Left cardiac atrium (tissue), 4 donors: ENCODE measurements around the gene KCTD21. TPM values are rescaled to one million over a fixed set of nuclear protein-coding genes. Genes with fewer than 3 reads are reported as not detected.

ENCODE experiments used
- ATAC-seq, 2 donors: fragments of 200-7000 bp; cut with Tn5 transposase; one replicate each; pipeline ENCODE4 v1.9.1; 2020; ENCODE audit warnings: mild to moderate bottlenecking in 2 of 2, moderate library complexity in 2 of 2
- DNase-seq: peaks from one replicate; pipeline ENCODE4 v3.0.0-alpha.2; 2020
- intact Hi-C, 2 donors: fragments of 100-400 bp; cut with DNase I; formaldehyde crosslinking; loops; one replicate each; pipeline versions ENCODE4 v1.14.1 to v1.15.1; 2022 to 2023
- total RNA-seq, 2 donors: library from RNA; stranded (reverse); fragmentation: NEBNext Ultra II Directional; extraction: Animal tissue kit (Norgen Biotek cat#: 25700); gene quantifications; one replicate each; pipeline ENCODE4 v1.2.1, GENCODE V29; 2021
- donor health status: DM: no; HTN: yes; CAD: no.
- donor health status: DM: no; HTN: yes; CAD: no; lungs with severe emphysema.
- donor health status: DM: yes; HTN: yes; CAD: no.
- donor health status: Dilated cardiomyopathy.

The KCTD21 gene
- total RNA-seq, 2 donors from 2014 or later: 6.4 to 6.8 TPM

DNA sequence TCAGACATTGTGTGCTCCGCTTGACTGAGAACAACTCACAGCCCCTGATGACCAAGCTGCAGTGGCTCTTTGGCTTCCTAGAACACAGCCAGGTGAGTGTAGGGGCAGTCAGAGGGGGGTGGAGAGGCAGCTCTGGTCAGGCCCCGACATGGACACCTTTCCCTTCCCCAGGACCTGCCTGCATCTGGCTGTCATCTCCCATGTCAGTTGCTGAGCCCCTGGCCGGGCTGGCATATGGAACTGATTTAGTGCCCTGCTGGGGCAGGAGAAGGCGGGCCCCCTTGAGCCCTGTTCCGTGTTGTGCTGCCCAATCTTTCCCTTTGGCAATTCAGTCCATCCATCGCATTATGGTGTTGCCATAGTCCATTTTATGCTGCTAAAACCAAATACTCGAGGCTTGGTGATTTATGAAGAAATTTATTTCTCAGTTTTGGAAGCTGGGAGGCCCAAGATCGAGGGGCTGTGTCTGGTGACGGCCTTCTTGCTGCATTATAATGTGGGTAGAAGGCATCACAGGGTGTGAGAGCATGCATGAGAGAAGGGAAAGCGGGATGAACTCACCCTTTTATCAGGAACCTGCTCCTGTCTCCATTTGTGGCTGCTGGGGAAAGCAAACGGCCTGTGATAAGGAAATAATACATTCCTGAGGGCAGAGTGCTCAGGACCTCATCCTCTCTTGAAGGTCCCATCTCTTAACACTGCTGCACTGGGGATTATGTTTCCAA, 19.3 kb upstream of the KCTD21 start:
- DNase-seq: no peak
- no peak for ATAC-seq
- intact Hi-C loops: no loop called here

DNA sequence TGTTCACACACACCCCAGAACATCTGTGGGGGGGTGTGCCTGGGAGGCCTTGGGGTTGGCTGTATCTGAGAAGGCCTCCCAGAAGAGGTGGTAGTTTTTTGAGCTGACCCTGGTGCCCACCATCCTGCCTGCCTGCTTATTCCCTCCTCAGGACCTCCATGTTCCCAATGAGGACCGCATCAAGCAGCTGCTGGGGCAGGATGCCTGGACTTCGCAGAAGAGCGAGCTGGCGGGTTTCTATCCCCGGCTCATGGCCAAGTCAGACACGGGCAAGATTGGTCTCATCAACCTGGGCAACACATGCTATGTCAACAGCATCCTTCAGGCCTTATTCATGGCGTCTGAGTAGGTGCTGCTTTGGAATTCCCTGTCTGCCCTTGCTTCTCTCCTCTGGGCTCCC, 17.3 kb upstream of the KCTD21 start:
- DNase-seq: no peak
- intact Hi-C loops: no loop called here
- ATAC-seq: no peak

DNA sequence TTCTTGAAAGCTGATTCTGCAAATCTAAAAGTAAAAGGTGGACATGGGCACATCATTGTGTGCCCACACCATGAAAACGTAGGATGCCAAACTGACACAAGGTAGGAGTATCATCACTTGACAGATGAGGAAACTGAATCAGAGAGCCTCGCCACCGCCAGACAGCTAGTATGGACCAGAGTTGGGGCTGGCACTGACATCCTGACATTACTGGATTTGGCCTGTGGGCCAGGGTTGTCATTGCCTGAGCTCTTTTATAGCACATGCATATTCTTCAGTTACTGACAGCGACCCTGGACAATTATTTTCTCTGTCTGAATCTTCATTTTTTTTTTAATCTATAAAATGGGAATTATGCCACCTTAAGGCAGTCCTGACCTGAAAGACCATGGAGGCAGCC, 16.8 kb upstream of the KCTD21 start:
- intact Hi-C loops: no loop called here
- ATAC-seq (no peak), DNase-seq (no peak)

DNA sequence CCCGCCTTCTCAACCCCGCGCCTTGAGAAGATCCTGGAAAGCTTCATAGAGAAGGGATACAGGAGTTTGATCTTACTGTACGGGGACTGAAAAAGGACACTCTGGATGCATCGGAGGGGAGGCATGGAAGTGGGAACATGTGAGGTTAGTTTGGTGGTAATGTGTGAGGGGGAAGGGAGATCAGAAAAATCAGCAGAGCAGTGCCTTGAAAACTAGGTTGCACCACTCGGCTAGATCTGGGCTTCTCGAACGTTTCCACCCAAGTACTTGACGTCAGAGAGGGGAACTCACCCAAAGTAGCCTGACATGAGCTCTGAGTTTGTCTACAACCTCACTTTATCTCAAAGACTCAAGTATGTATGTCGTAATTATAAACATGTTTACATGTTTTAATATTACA, 14.8 kb upstream of the KCTD21 start:
- DNase-seq: no peak
- intact Hi-C loops: no loop called here

DNA sequence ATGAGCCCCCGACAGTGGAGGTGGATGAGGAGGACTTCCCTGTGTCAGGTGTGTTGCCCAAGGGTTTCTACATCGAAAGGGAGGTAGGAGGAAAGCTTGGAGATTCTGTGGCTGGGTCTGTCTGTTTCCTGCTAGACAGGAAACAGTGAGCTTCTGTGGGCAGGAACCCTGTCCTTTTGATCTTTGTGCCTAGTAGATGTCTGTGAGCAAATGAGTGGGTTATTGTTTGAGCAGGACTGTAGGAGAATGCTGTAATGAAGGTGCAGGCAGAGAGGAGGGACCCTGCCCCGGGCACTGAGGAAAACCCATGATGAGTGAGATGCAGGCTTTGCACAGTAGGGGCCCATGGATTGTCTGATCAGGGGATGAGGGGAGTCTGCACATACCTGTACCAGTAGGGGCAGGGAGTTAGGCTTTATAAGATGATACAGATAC, 14.3 kb upstream of the KCTD21 start:
- intact Hi-C loops: no loop called here
- DNase-seq (no peak), ATAC-seq (no peak)

More for the DNA sequence above, 14.8 kb upstream of the KCTD21 start:
- ATAC-seq: no peak

DNA sequence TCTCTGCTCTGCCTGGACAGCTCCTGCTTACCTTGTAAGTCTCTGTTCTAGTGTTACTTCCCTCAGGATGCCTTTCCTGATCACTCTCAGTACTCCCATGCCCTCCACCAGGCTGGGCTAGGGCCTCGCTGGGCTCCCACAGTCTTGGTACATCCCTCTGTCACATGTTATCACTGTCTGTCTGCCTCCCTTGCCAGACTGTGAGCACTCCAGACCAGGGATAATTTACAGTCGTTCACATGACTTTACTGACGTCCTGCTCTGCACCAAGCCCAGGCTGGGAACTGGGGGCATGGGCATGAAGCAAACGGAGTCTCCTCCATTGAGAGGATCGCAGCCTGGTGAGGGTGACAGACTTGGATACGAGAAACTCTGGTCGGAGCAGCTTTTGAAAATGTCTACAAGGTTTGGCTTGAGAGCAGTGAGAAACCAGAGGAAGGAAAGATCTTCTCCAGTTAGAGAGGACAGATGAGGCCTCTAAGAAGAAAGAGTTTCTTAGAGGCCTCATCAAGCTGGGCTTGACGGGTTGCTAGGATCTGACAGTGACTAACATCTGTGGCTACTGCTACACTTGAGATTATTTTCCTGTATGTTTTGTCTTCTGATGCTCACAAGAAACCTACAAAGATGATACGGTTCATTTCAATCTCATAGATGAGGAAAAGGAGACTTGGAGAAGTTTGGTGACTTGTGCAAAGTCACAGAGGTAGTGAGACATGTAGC, 12.8 kb upstream of the KCTD21 start:
- DNase-seq (no peak), ATAC-seq (peak in 1 of 2 donors; percentile 30)
- intact Hi-C loops: no loop called here

DNA sequence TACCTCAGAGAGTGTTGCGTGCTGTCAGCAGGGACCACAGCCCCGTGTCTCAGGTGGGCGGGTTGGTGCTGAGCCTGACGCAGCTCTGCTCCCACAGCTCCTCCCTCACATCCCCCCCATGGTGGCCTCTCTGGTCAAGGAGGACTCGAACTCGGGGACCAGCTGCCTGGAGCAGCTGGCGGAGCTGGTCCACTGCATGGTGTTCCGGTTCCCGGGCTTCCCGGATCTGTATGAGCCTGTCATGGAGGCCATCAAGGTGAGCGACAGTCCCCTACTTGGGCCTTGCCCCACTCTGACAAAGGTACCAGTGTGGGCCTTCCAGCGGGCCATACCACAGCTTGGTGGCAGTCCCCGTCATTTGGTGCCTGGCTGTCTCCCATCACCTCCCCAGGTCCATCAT, 12.1 kb upstream of the KCTD21 start:
- ATAC-seq: no peak
- intact Hi-C loops: no loop called here
- no peak for DNase-seq

DNA sequence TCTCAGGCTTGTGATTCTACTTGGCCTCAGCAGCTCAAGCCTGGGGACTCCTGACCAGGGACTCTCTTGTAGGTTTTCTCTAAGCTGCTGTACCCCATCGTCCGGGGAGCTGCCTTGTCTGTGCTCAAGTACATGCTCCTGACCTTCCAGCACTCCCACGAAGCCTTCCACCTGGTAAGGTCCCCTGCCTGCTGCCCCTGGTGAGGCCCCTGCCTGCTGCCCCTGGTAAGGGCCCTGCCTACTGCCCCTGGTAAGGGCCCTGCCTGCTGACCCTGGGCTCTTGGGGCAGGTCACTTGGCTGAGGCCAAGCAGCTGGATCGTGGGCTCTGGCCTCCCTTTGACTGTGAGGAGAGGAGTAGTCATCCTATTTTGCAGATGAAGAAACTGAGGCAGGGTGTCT, 11.6 kb upstream of the KCTD21 start:
- DNase-seq (no peak), ATAC-seq (no peak)
- intact Hi-C loops: no loop called here

DNA sequence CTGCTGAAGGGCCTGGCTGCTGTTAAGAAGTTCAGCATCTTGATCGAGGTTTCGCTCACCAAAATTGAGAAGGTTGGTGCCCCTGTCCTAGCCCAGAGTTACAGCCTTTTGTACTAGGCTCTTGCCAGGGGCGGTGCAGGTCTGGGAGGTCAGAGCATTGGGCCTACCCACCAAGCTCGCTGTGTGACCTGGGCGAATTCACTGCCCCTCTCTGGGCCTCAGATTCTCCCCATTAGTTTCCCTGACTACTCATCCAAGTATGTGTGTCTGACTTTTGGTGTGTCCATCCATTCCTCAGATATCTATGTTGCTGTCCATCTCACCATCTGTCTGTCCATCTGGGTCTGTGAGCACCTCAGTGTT, 11.2 kb upstream of the KCTD21 start:
- DNase-seq: no peak
- no peak for ATAC-seq
- intact Hi-C loops: no loop called here

DNA sequence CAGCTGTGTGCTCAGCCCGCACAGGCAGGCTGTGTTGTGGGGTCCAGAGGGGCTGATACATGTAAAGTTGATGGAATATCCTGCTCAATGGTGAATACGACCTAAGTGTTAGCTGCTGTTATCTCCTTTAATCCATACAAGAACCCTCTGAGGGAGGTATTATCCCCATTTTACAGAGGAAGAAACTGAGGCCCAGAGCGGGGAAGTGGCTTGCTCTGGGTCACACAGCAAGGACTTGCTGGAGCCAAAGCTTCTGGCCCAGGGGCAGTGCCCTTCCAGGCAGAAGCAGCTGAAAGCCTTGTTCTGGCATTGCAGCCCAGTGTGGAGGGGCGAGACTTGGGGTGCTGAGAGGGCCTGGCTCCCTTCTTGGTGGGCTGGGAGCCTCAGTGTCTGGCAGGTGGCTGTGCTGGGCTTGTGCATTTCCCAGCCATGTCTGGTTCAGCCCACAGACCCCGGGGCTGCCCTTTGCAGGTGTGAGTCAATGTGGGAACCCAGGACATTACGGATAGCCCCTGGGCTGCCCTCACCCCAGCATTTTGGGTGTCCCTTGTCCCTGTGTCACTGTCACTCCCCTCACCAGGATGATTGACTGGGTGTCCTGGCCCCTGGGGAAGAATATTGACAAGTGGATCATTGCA, 10.7 kb upstream of the KCTD21 start:
- DNase-seq (no peak), ATAC-seq (no peak)
- intact Hi-C loops: no loop called here

DNA sequence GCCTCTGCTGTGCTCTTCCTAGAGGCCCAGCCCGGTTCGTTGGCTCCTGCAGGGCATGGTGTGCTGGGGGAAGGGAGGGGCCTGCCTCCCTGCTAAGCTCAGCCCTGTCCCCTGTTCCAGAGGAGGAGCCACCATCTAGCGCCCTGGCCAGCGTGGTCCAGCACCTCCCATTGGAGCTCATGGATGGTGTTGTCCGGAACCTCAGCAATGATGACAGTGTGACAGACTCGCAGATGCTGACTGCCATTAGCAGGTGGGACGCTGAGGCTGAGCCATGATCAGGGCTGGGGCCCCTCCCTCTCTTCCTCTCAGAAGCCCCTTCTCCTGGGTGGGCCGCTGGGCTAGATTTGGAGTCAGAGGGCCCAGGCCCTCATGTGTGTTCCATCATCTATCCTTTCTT, 9.4 kb upstream of the KCTD21 start:
- intact Hi-C loops: no loop called here
- no peak for DNase-seq
- no peak for ATAC-seq

DNA sequence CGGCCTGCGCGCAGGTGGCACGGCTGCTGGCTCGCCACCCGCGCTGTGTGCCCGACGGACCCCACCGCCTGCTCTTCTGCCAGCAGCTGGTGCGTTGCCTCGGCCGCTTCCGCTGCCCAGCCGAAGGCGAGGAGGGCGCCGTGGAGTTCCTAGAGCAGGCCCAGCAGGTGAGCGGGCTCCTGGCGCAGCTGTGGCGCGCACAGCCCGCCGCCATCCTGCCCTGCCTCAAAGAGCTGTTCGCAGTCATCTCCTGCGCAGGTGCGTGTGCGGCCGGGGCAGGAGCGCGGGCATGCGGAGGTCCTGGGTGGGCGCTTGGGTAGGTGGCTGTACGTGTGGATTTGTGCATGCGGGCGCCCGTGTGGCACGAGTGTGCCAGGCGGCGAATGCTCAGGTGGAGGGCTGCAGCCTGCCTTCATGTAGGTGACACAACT, 8.2 kb upstream of the KCTD21 start:
- intact Hi-C loops: no loop called here
- no peak for DNase-seq

DNA sequence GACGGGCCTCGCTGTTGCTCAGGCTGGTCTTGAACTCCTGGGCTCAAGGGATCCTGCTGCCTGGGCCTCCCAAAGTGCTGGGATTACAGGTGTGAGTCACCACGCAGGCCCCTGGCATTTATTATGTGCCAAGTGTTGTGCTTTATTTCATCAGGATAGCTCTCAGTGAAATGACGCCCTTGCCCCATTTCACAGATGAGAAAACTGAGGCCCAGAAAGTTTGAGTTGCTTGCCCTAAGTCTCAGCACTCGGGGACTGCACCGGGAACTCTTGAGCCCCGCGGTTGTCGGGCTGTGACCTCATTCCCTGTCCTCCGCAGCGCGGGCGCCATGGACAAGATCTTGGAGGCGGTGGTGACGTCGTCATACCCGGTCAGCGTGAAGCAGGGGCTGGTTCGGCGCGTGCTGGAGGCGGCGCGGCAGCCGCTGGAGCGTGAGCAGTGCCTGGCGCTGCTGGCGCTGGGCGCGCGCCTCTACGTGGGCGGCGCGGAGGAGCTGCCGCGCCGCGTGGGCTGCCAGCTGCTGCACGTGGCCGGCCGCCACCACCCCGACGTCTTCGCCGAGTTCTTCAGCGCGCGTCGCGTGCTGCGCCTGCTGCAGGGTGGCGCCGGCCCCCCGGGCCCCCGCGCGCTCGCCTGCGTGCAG, 7.6 kb upstream of the KCTD21 start:
- intact Hi-C loops: no loop called here
- ATAC-seq: peak in 1 of 2 donors; percentile 38
- DNase-seq: peak; percentile 44

More for the DNA sequence above, 8.2 kb upstream of the KCTD21 start:
- ATAC-seq: no peak

DNA sequence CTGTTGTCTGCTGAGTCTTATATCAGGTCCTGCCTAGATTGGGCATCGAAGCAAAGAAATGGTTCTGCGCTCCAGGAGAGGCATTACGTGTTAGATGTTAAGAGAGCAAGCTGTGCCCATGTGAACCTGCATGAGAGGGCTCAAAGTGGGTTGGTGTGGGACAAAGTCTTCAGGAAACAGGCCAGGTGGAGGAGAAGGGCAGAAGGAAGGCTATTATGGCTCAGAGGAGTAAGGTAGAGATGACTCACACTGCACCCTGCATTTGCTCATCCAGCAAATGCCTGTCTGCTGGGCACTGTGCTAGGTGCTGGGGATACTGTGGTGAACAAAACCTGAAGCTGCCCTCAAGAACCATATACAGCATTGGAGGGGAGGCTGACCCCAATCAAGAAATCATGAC, 6.1 kb upstream of the KCTD21 start:
- DNase-seq (no peak), ATAC-seq (no peak)
- intact Hi-C loops: no loop called here

DNA sequence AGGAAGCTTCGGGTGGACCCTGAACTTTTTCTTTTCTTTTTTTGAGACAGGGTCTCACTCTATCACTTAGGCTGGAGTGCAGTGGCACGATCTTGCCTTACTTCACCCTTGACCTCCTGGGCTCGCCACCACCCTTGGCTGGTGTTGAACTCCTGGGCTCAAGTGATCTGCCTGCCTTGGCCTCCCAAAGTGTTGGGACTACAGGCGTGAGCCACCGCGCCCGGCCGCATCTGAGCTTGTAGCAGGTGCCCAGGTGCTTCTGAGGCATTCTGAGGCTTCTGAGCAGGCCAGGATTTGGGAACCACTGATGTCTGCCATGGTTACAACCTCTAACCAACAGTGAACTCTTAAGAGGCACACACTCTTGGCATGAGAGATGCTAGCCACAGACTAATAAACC, 5.4 kb upstream of the KCTD21 start:
- ATAC-seq (no peak), DNase-seq (no peak)
- intact Hi-C loops: no loop called here

DNA sequence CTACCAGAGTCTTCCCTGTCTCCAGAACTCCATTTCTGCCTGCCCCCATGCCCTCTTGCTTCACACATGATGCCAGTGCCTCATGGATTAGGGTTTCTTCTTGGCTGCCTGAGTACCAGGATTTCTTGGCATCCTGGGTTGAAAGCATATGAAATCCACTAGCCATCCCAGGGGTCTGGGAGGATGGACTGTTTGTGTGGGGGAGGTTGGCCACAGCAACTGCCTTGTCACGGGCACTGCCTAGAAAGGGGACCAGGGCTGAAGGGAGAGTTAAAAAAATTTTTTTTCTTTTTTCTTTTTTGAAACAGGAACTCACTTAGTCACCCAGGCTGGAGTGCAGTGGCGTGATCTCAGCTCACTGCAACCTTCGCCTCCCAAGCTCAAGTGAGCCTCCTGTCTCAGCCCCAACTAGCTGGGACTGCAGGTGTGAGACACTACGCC, 4.5 kb upstream of the KCTD21 start:
- intact Hi-C loops: no loop called here
- no peak for DNase-seq

DNA sequence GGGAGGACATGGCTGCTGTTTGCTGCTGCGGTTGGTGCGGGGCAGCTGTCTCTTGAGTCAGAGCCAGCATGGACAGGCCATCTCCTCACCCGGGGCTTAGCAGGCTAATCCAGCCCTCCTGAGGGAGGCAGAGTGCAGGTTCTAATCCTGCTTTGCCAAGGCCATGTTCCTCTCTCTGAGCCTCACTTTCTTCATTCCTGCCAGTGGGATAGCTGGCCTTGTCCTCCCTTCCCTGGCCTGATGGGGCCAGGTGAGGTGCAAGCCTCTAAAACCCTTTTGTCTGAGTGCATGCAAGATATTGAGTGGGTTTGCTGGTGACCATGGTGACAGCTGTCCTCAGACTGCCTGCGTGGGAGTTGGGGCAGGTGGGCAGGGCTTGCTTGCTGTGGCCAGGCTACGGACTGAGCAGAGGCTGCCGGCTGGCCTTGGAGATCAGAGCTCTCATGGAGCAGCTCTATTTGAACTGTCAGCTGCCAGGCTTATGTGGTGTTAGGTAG, 3.8 kb upstream of the KCTD21 start:
- ATAC-seq (no peak), DNase-seq (no peak)
- intact Hi-C loops: no loop called here

More for the DNA sequence above, 4.5 kb upstream of the KCTD21 start:
- no peak for ATAC-seq

DNA sequence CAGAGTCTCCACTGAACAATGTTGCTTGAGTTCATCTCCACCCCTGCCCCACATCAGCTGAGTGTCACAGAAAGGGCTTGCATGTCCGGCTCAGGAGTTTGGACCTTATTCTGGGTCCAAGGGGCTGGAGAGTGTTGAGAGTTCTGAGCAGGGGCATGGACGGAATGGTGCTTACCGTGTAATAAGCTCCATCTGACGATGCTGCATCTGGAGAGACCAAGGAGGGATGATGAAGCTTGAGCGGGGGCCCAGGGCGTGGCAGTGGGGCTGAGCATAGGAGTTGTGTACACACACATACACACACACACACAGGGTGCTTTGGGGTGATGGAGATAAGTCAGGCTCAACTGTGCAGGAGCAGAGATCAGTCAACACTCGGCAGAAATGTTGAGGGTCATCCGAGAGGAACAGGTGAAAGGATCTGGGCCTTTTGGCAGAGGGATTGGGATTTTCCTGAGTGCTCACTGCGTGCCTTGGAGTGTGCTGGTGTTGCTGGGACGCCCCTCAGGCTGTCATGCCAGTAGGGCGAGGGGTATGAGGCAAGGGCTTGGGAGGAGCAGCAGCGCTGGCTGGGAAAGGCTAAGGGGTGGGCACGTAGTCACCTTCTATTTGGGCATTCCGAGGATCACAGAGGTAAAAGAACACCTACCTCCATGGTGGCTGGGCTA, 2.6 kb upstream of the KCTD21 start:
- ATAC-seq: no peak
- no peak for DNase-seq
- intact Hi-C loops: no loop called here

DNA sequence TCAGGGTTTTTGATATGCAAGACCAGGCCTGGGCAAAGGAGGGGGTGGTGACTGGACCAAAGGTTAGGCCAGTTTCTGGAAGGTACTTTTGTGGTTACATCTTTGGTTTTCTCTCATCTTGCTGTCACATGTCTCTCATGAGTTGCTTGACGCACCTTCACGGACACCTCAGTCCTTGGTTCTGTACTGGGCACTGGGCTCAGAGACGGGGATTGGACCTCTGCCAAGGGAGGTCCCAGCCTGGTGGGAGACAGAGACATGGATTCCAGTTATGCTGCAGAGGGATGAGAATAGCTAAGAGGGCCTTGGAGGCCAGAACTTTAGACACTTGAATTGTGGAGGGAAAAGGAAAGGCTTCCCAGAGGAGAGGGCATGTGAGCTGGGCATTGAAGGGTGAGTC, 1.9 kb upstream of the KCTD21 start:
- intact Hi-C loops: no loop called here
- ATAC-seq (no peak), DNase-seq (no peak)
